GM21723 (cell line): Measurements from ENCODE around the gene MICU1.
A peak's percentile ranks its signal among the peaks of the same experiment; 100 is the strongest.
"Not testable (repeated sequence)": the region's sequence is repeated elsewhere in the genome, so short reads cannot be mapped to it uniquely, and the experiment has no call there.

Source experiments
- ATAC-seq: cut with Tn5 transposase; IDR thresholded peaks from one replicate; pipeline ENCODE4 v1.9.1; 2021; ENCODE audit warnings: mild to moderate bottlenecking, moderate library complexity; ENCODE audit not compliant: unreplicated experiment

The MICU1 gene

GRCh38 chr10:72564596-72564995 is 61.3 kb downstream of the MICU1 start:
- no peak for ATAC-seq

DNA sequence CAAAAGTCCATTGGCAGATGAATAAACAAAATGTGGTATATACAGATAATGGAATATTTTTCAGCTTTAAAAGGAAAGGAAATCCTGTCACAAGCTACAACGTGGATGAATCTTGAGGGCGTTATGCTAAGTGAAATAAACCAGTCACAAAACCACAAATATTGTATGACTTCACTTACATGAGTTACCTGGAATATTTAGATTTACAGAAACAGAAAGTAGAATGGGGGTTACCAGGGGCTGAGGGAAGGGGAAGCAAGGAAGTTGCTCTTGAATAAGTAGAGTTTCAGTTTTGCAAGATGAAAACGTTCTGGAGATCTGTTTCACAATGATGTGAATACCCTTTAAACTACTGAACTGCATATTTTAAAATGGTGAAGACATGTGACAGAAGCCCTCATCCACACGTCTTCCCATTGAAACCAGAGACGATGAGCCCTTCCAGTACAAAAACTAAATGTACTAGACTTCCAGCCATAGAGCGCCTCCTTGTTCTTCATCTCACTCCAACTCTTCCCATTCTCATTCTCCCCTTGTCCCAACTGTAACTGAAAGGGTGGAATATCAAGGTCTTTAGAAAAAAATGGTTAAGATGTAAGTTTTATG is 62.4 kb downstream of the MICU1 start:
- peak; percentile 69 for ATAC-seq

DNA sequence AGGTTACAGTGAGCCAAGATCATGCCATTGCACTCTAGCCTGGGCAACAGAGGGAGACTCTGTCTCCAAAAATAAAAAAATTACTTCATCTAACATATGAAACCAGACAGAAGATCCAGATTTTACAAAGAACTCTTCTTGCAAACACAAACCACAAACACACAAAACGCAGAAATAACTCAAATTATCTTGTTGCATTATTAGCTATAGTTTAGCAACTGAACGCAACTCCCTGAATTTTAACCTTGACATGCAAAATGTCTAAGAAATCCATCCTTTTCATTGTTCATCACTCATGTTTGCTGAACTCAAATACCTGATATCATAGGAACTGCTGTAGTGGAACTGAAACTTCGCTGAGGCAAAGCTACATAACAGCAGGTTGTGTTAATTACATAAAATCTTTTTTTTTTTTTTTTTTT is 64.1 kb downstream of the MICU1 start:
- peak; percentile 44 for ATAC-seq

DNA sequence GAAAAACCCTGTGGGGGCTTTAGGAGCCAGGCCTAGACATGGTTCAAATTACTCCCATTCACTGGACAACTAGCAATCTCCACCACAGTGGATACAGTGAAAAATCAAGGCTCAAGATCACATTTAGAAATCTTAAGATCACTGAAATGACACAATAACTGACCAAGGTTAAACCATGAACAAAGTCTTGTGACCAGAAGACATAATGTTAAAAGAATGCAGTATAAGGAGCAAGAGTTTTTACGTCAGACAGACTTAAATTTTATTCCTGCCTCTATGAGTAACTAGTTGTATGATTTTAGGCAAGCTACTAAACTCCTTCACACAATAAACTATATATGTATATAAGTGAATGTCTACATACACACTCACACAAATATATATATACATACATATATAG is 68.5 kb downstream of the MICU1 start:
- ATAC-seq, result no peak

DNA sequence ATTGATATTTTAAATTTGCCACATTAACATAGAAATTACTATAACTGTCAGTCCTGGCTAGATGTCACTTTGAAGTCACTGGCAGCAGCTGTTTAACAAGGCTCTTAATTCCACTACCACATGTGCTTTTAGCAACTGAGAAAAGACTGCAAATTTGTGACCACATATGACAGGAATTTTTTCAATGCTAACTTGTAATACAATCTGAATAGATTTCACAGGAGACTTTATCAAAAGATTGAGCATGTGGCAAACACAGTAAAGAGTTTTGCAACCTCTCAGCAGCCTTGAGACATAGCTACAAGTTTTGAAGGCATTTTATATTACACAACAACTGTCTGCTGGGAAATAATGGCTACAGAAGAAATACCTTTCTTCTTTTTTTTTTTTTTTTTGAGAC is 73.0 kb downstream of the MICU1 start:
- no peak for ATAC-seq

- ATAC-seq, result no peak
Measured at GRCh38 chr10:72550239-72550638, 75.6 kb downstream of the MICU1 start.

GRCh38 chr10:72545546-72545945 is 80.3 kb downstream of the MICU1 start:
- no peak for ATAC-seq

- ATAC-seq, result not testable (repeated sequence)
Measured at GRCh38 chr10:72543855-72544254, 82.0 kb downstream of the MICU1 start.

DNA sequence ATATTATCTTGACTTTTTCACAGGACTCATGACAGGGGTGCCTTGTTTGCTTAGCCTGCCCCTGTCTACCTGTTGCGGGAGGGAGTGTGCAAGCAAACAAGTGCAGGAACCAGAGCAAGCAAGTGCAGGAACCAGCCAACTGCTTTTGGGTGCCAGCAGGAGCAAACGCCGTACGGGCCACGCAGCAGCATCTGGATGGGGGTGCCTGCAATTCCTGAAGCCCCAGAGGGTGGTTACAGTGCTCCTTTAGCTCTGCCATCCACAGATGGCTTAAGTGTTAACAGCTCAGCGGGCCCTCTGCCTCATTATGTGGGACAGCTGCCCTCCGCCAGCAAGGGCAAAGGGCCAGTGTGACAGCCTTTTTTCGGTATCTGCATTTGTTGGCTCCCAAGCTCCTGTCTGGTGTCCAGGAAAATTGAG is 83.5 kb downstream of the MICU1 start:
- ATAC-seq, result no peak

DNA sequence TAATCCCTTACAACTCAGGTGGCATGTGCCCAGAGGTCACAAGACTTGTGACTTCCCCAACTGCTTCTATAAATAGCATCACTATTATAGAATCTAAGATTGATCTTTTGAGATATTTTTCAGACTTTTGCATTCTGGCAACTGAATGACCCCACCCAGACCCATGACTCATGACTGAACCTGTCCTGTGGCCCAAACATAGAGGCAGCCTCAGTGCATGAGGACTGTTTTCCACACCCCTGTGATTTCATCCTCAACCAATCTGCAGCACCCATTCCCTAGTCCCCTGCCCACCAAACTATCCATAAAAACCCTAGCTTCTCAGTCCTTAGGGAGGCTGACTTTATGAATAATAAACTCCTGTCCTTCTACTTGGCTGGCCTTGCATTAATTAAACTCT is 84.5 kb downstream of the MICU1 start:
- no peak for ATAC-seq

DNA sequence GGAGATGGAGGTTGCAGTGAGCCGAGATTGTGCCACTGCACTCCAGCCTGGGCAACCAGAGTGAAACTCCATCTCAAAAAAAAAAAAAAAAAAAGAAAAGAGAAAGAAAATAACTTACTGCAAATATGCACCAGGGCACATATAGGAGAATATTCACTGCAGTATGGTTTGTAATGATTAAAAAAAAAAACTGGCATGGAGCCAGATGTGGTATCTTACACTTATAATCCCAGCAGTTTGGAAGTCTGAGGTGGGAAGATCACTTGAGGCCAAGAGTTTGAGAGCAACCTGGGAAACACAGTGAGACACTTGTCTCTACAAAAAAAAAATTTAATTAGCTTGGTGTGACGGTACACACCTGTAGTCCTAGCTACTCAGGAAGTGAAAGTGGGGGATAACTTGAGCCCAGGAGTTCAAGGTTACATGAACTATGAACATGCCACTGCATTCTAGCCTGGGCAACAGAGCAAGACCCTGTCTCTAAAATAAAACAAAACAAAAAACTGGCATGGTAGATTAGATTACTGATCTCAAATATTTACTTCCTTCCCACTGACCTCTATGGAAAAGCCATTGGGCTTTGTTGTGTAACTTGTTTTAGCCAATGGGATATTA is 85.6 kb downstream of the MICU1 start:
- no peak for ATAC-seq

GRCh38 chr10:72539137-72539536 is 86.7 kb downstream of the MICU1 start:
- ATAC-seq, result no peak

- ATAC-seq, result no peak
Measured at GRCh38 chr10:72525689-72526088, 100.2 kb downstream of the MICU1 start.

DNA sequence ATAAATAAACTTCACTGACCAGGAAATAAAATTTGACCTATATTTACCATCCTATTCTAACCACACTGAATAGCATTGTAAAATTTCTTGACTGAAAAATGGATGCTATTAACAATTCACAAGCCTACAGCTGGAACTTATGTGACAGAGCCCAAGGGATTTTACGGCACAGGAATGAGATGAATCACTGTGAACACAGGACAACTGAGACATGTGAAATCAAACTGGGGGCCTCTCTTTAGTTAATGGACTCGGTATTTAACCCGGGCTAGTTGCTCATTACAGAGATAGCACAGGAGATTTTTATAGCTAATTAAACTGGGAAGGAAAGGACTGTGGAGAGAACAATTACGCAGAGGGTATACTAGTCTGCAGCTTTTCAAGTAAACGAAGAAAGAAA is 100.6 kb downstream of the MICU1 start:
- ATAC-seq, result no peak

- ATAC-seq, result no peak
Measured at GRCh38 chr10:72524489-72524888, 101.4 kb downstream of the MICU1 start.

DNA sequence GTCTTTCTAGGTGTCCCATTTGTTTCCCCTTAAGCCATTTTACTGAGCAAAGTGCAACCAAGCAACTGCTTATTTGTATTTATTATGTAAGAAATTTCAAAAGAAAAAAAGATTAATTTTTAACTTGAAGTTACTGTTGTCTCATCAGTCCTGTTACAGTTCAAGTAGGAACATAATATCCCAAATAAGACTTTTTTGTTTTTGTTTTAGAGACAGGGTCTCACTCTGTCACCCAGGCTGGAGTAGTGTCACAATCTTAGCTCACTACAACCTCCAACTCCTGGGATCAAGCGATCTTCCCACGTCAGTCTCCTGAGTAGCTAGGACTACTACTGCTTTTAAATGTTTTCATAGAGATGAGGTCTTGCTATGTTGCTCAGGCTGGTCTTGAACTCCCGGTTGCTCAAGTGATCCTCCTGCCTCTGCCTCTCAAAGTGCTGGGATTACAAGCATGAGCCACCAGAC is 101.9 kb downstream of the MICU1 start:
- no peak for ATAC-seq

GRCh38 chr10:72523062-72523461 is 102.8 kb downstream of the MICU1 start:
- ATAC-seq, result no peak

- no peak for ATAC-seq
Measured at GRCh38 chr10:72517244-72517643, 108.6 kb downstream of the MICU1 start.

GRCh38 chr10:72515455-72515854 is 110.4 kb downstream of the MICU1 start:
- no peak for ATAC-seq

GRCh38 chr10:72513910-72514309 is 112.0 kb downstream of the MICU1 start:
- no peak for ATAC-seq

DNA sequence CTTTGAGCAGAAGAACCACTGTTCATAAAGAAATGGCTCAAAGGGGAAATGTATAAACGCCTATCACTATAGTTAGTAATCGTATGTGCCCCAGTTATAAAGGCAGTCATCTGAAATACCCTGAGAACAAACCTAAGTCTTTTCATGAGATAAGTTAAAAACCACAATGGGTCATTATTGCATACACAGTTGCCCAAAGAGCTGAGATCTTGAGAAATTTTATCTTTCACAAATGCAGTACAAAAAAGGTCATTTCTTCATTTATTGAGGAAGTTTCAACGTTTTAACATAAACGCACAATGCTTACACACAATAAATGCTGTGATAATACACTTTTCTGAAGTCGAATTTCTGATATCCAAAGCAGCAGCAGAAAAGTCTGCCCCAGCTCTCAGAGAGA is 114.4 kb downstream of the MICU1 start:
- no peak for ATAC-seq

DNA sequence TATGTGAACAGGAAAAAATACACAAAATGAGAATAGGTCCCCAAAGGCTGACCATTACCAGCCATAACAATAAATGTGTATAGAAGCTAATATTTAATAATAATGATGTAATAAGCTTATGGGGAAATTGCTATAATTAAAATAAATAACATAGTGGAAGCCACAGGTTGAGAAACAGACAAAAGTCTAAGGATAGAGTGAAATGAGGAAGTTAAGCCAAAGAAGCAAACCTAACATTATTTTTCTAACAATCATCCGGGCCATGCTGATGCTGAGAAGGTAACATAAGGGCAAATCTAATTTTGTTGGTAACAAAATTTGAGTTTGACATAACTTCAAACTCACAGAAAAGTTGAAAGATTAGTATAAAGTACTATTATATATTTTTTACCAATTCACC is 115.9 kb downstream of the MICU1 start:
- ATAC-seq, result no peak
